HG02852 (cell line): Measurements from ENCODE around the gene MED4.
"Not testable (repeated sequence)": the region's sequence is repeated elsewhere in the genome, so short reads cannot be mapped to it uniquely, and the experiment has no call there.

Experiments
- ATAC-seq: cut with Tn5 transposase; IDR thresholded peaks from one replicate; pipeline ENCODE4 v1.9.1; 2021; ENCODE audit warnings: mild to moderate bottlenecking, moderate library complexity; ENCODE audit not compliant: unreplicated experiment

Gene MED4

DNA sequence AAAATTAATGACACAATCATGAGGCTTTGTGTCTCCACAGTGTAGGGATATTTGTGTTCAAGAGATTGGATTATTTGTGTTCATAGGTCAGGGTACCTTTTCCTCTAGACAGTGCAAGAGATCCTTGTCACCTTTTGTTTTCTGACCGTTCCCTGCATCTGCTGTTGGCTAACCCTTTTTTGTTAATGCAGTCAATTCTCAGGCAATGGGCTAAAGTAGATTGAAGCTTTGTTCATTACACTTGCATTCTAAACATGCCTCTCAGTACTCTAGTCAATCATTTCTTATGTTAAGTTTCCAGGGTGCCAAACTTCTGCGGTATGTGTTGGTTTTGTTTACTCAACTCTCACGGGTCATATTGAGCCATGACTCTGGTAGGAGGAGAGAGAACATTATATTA is 1.8 kb upstream of the MED4 start:
- no peak for ATAC-seq

DNA sequence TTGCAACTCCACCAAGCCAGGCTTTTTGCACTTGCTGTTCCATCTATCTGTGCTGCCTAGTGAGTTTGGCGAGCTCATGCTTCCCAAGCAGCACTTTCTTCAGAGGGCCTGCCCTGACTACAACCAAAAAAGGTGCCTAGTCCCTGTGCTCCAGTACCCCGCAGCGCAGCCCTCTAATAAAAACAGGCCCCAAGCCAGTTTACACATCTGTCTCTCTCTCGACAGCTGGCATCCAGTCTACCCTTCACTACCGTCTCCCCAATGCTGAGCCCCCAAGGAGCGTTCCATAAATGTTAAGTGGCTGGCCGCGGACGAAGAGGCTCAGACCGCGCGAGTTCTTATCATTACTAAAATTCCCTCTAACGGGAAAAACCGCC is 512 bp downstream of the MED4 start:
- peak; percentile 18 for ATAC-seq

DNA sequence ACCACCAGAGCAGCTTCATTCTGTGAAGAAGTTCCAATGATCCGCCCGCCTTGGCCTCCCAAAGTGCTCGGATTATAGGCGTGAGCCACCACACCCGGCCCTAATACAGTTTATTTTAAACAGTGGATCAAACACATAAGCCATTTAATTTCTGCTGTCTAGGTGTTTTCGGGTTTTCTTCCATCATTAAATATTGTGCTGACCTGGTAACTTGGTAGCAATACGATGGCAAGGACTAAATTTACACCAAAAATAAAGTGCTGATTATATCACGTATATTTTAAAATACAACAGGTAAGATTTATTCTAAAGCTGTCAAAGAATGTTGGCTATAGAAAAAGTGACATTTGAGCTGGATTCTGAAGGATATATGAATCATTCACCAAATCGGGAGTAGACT is 1.3 kb downstream of the MED4 start:
- no peak for ATAC-seq

DNA sequence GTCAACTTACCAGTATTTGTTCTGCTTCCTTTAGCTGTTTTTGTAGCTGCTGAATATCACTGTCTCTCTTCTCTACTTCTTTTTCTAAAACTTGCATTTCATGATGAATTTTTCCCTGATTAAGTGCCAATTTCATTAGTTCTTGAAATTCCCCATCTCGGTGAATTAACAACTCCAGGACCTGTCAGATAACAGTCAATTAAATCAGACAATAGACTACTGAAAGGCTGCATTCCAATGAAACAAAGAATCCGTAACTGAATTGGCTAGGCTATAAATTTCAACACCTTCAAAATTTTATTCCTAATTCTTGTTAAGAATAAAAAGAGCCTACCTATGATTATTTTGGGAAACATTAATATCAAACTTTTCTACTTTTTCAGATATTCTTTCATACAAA is 8.6 kb downstream of the MED4 start:
- no peak for ATAC-seq

- no peak for ATAC-seq
These were observed 13.2 kb downstream of the MED4 start for GRCh38 chr13:48081739-48082138.

DNA sequence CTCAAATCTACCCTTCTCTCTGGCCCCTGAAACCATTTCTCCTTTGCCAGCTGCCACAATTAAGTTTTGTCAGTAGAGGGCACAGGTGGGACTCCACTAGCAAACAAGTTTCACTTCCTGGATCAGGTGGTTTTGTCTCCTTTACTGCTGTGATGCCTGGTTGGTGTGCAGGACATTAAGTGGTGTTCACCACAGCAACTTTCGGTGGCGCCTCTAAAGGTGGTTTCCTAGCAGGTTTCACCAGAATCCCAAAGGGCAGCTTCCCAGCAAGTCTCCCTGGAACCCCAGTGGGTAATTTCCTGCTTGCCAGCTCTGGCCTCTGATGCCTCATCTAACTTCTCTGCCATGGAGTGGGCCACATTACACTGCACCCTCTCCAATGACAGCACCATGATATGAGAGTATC is 16.6 kb downstream of the MED4 start:
- ATAC-seq = peak; percentile 97

GRCh38 chr13:48074006-48074405 is 20.9 kb downstream of the MED4 start:
- no peak for ATAC-seq

DNA sequence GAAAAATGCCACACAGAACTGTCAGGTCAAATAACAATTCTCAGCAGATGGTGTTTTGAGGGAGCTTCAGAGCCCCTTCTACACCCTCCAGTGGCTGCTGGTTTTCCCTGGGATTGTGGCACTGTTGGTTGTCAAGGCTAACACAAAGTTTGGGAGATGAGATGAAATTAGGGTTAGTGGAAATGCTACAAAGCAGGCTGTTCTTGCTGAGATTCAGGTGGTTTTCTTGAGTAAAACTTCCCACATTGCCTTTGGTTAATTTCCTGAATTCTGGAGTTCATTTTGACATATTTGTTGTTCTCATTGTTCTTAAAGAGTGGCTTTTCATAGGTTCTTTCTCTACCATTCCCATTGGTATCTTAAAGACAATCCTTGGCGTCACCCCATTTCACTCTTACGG is 22.1 kb downstream of the MED4 start:
- no peak for ATAC-seq

GRCh38 chr13:48072304-48072703 is 22.6 kb downstream of the MED4 start:
- no peak for ATAC-seq

- ATAC-seq = no peak
These were observed 24.0 kb downstream of the MED4 start for GRCh38 chr13:48070942-48071341.

GRCh38 chr13:48069573-48069972 is 25.3 kb downstream of the MED4 start:
- no peak for ATAC-seq

GRCh38 chr13:48068952-48069351 is 26.0 kb downstream of the MED4 start:
- no peak for ATAC-seq

DNA sequence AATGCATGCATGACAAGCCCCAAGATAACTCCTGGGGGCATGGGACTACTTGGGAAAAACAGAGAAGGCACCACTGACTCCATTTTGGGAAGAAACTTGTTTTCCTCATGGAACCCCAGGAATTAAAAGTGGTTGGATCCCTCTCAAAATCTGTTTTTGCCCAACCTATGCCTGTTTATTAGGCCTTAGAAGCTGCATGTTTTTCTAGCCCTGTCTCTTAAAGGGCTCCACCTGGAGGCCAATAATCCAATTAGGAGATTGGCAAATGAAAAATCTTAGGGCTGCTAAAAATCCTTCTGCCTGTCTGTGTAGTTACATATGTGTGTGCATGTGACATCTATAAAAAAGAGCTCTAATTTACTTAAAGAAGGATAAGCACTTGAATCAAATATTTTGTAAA is 26.9 kb downstream of the MED4 start:
- no peak for ATAC-seq

DNA sequence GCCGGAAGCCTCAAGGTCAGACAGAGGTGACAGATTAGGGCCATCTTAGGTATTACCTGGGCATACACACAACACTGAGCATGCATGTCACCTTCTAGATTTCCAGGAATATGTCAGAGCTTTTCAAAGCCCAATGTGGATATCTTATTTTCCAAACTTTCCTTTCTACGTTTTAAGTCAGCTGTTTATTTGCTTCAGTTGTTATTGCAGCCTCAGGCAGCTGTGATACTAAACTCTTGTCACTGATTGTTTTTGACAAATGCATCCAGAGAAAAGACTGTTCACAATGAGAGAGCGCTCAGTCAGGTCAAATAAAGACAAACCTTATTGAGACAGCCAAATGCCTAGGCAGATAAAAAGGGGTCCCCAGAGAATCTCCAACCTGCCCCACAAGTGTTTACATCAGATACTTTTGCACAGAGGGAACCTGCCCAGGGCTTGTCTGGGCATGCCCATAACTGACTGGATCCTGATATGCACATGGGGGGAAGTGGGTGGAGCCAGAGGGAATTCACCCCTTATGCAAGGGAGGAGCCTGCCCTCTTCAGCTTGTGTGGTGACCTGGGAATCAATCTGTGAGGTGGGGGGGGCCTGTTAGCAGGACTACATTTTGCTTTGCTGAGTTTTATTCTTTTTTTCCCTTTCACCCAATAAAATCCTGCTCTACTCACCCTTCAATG is 28.5 kb downstream of the MED4 start:
- ATAC-seq = peak; percentile 83

DNA sequence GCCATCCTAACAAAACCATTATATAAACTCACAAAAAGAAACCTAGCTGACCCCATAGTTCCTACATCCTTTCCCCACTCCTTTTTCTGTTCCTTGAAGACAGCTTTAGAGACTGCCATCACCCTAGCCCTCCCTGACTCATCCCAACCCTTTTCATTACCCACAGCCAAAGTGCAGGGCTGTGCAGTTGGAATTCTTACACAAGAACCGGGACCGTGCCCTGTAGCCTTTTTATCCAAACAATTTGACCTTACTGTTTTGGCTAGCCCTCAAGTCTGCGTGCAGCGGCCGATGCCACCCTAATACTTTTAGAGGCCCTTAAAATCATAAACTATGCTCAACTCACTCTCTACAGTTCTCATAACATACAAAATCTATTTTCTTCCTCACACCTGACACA is 35.0 kb downstream of the MED4 start:
- ATAC-seq = not testable (repeated sequence)

DNA sequence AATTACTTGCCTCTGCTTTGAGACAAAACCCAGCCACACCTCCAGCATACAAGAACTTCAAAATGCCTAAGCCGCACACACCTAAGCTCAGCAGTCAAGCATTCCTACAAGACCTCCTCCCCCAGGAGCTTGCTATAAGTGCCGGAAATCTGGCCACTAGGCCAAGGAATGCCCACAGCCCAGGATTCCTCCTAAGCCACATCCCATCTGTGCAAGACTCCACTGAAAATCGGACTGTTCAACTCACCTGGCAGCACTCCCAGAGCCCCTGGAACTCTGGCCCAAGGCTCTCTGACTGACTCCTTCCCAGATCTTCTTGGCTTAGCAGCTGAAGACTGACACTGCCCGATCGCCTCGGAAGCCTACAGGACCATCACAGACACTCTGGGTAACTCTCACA is 36.4 kb downstream of the MED4 start:
- ATAC-seq = not testable (repeated sequence)

DNA sequence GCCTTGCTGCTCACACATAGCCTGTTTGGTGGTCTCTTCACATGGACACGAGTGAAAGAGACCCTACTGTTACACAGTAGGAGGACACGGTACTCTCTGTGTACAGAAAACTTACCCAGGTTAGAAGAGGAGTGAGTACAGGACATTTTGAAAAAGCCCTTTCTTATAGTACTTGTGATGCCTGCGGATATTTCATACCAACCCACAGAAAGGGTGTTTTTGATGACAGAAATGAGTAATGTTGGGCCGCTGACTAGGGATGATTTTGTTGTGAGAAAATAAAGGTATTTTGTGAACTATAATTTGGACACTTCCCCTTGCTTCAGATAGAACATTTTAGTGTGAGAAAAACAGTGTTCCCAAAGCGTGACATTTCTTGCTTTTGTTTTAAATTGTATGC is 39.2 kb downstream of the MED4 start:
- ATAC-seq = no peak

DNA sequence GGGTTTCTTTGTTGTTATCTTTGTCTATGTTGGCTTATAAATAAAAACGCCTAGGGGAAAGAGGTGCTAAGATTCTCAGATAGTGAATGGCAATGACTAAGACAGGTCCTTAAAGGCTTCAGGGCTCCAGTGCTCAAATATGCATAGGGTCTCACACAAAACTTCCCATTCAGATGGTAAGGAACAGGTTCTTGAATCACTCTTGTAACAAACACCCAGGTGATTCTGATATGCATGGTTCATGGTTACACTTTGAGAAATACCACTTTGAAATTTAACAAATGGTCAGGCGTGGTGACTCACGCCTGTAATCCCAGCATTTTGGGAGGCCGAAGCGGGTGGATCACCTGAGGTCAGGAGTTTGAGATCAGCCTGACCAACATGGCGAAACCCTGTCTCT is 40.3 kb downstream of the MED4 start:
- ATAC-seq = no peak

DNA sequence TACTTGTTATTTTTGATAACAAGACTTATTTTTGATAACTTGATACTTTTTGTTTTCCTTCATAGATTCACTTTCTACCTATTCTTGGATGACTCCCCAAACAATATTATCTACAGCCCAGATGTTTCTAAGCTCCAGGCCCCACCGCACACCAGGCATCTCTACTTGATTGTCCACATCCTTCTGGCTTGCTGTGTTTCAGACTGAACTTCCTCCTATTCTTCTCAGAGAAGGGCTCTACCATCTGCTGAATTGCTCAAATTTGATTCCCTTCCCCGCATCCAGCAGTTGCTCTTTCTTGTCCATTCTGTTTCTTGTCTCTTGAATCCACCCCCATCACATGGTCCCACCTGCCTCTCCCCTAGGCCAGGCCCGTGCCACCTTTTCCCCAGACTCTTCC is 44.4 kb downstream of the MED4 start:
- ATAC-seq = no peak

- peak; percentile 62 for ATAC-seq
These were observed 51.0 kb downstream of the MED4 start for GRCh38 chr13:48043789-48044503.

DNA sequence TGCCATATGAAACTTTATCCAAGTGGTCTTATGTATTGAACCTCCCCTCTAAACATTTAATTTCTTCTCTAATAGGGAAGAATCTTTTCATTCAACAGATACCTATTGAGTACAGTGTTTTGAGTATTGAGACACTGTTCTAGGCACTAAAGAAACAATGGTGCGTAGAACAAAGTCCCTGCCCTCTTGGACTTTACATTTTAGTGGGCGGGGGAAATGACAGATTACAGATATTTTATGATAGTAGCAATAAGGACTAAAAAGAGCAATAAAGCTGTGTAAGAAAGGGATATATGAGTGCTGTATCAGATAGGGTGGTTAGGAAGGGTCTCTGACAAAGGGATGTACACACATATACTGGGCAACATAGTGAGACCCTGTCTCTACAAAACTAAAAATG is 52.0 kb downstream of the MED4 start:
- no peak for ATAC-seq

GRCh38 chr13:48040896-48041295 is 54.0 kb downstream of the MED4 start:
- ATAC-seq = no peak

DNA sequence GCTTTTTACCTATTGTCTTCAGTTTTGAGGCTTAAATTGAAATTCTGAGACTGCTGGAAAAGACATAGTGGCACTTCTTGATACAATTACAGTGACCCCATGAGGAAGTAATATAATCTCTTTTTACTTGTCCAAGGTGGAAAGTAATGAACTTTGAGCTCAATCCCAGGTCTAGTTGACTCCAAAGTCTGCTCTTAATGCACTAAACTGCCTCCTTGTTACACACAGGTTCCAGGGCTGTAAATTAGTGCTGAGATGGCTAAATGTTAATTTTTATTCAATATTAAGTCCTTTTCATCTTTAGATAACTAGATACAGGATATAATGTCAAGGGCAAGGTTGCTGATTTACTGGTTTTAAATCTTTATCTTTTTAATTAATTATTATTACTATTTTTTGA is 54.9 kb downstream of the MED4 start:
- no peak for ATAC-seq
